GM12878 (cell line): Measurements from ENCODE around the gene GMPPB. TPM values are rescaled to one million over a fixed set of nuclear protein-coding genes. Genes with fewer than 3 reads are reported as not detected.

Source experiments
- ATAC-seq: fragments of 200-7000 bp; cut with Tn5 transposase; 3 replicates; pipeline ENCODE4 v1.9.1; 2020; ENCODE audit warnings: mild to moderate bottlenecking, moderate library complexity
- BruUV-seq: library from RNA; stranded (reverse); fragments of 400-500 nt; replicated peaks from 2 replicates; lab custom pipeline; 2021; lab: Mats Ljungman, UMichigan
- CTCF ChIA-PET: fragments of 300-600 bp; sonication (Branson Sonifier 250); formaldehyde crosslinking; extraction: SDS; loops from one replicate; lab custom pipeline; 2021; ENCODE audit warnings: inconsistent platforms; lab: Yijun Ruan, JAX
- POLR2A ChIA-PET: fragments of 350-600 bp; formaldehyde crosslinking; extraction: SDS; loops from one replicate; lab custom pipeline; 2021; ENCODE audit warnings: inconsistent platforms; lab: Charles Lee
- RAD21 ChIA-PET: fragments of 300-600 bp; sonication (Branson Sonifier 250); formaldehyde crosslinking; loops from one replicate; lab custom pipeline; 2023; ENCODE audit warnings: antibody characterized with exemption; ENCODE audit not compliant: unreplicated experiment; lab: Charles Lee
- SMC1A ChIA-PET: fragments of 300-600 bp; sonication (Branson Sonifier 250); formaldehyde crosslinking; loops from one replicate; lab custom pipeline; 2023; ENCODE audit not compliant: unreplicated experiment, uncharacterized antibody; lab: Charles Lee
- DNase-seq: peaks from one replicate; pipeline ENCODE4 v3.0.0-alpha.2; 2011; ENCODE audit warnings: low read depth, low spot score
- FAIRE-seq: peaks from 3 replicates; lab custom pipeline; 2011; peaks lifted over from hg19 to GRCh38; lab: Jason Lieb, UNC
- H2AFZ ChIP-seq: 2 replicates; pipeline ENCODE4 v1.6.0; 2011; ENCODE audit warnings: low read depth, low read length, control low read depth; ENCODE audit not compliant: control insufficient read depth
- H3K27ac ChIP-seq: 2 replicates; pipeline ENCODE4 v1.5.1; 2011; ENCODE audit warnings: control low read depth; ENCODE audit not compliant: control insufficient read depth, insufficient read depth
- H3K27me3 ChIP-seq, 2 experiments: replicated peaks in 1 of 2; 2 replicates each; pipeline versions ENCODE4 v1.6.0 to v1.6.1; 2011; ENCODE audit warnings: low read length in 1 of 2; ENCODE audit not compliant: control insufficient read depth in 2 of 2, insufficient read depth in 2 of 2
- H3K36me3 ChIP-seq, 2 experiments: 2 replicates each; pipeline ENCODE4 v1.5.1; 2011; ENCODE audit warnings: low read length in 1 of 2; ENCODE audit not compliant: control insufficient read depth in 2 of 2, insufficient read depth in 2 of 2
- H3K4me1 ChIP-seq: 2 replicates; pipeline ENCODE4 v1.6.1; 2011; ENCODE audit warnings: mild to moderate bottlenecking, low read length, moderate library complexity, mixed read lengths; ENCODE audit not compliant: control insufficient read depth, insufficient read depth
- H3K4me2 ChIP-seq: 2 replicates; pipeline ENCODE4 v1.6.0; 2011; ENCODE audit warnings: control low read depth; ENCODE audit not compliant: control insufficient read depth, insufficient read depth
- H3K4me3 ChIP-seq: fragments of 200-600 bp; sonication (generic); 2 replicates; pipeline ENCODE4 v1.5.1; 2016
- H3K79me2 ChIP-seq: 2 replicates; pipeline ENCODE4 v1.6.0; 2011; ENCODE audit warnings: low read length; ENCODE audit not compliant: control insufficient read depth, insufficient read depth
- H3K9ac ChIP-seq: 2 replicates; pipeline ENCODE4 v1.8.0; 2011; ENCODE audit warnings: low read length, control low read depth, mixed read lengths; ENCODE audit not compliant: control insufficient read depth, insufficient read depth
- H3K9me3 ChIP-seq: replicated peaks from 3 replicates; pipeline ENCODE4 v1.5.1; 2011; ENCODE audit warnings: mild to moderate bottlenecking, low read length; ENCODE audit not compliant: control insufficient read depth, insufficient read depth
- H4K20me1 ChIP-seq: 2 replicates; pipeline ENCODE4 v1.6.0; 2011; ENCODE audit not compliant: control insufficient read depth, insufficient read depth
- ATF3 ChIP-seq: IDR thresholded peaks from 2 replicates; pipeline ENCODE4 v1.6.1; 2011; ENCODE audit warnings: low read depth, mild to moderate bottlenecking, low read length, moderate library complexity, borderline replicate concordance; ENCODE audit errors: extremely low read depth
- ATF7 ChIP-seq: fragments of 450-650 bp; IDR thresholded peaks from 2 replicates; pipeline ENCODE4 v1.6.1; 2016; ENCODE audit warnings: low read depth, mild to moderate bottlenecking
- CBFB ChIP-seq: IDR thresholded peaks from 2 replicates; pipeline ENCODE4 v1.6.1; 2016; ENCODE audit warnings: antibody characterized with exemption, low read depth
- ELK1 ChIP-seq: IDR thresholded peaks from 2 replicates; pipeline ENCODE4 v1.6.1; 2012; ENCODE audit warnings: low read depth, low read length, improper control_type of control experiment
- MAX ChIP-seq: IDR thresholded peaks from 2 replicates; pipeline ENCODE4 v1.6.1; 2012; ENCODE audit warnings: low read depth, low read length, improper control_type of control experiment
- MLLT1 ChIP-seq: fragments of 450-650 bp; IDR thresholded peaks from 2 replicates; pipeline ENCODE4 v1.6.1; 2016; ENCODE audit warnings: mild to moderate bottlenecking
- MXI1 ChIP-seq: fragments of 150-350 bp; IDR thresholded peaks from 2 replicates; pipeline ENCODE4 v1.6.1; 2011; ENCODE audit warnings: low read depth, mild to moderate bottlenecking, inconsistent platforms, low read length, improper control_type of control experiment
- NFYB ChIP-seq: IDR thresholded peaks from 2 replicates; pipeline ENCODE4 v1.6.1; 2011; ENCODE audit warnings: low read depth, mild to moderate bottlenecking, low read length, improper control_type of control experiment, moderate library complexity; ENCODE audit not compliant: insufficient read depth
- NR2F1 ChIP-seq: fragments of 450-650 bp; conservative IDR thresholded peaks from 2 replicates; pipeline ENCODE4 v1.6.1; 2017; ENCODE audit warnings: mild to moderate bottlenecking
- PKNOX1 ChIP-seq: fragments of 450-650 bp; IDR thresholded peaks from 2 replicates; pipeline ENCODE4 v1.6.1; 2016; ENCODE audit warnings: mild to moderate bottlenecking
- POLR2AphosphoS5 ChIP-seq: IDR thresholded peaks from 2 replicates; pipeline ENCODE4 v1.6.1; 2011; ENCODE audit warnings: mild to moderate bottlenecking, low read length, inconsistent platforms
- RAD21 ChIP-seq: IDR thresholded peaks from 2 replicates; pipeline ENCODE4 v1.6.1; 2011; ENCODE audit warnings: mild to moderate bottlenecking, low read depth, low read length, moderate library complexity; ENCODE audit not compliant: insufficient read depth
- RAD51 ChIP-seq: fragments of 450-650 bp; IDR thresholded peaks from 2 replicates; pipeline ENCODE4 v1.6.1; 2016; ENCODE audit warnings: moderate library complexity, mild to moderate bottlenecking, inconsistent platforms
- SREBF2 ChIP-seq: IDR thresholded peaks from 2 replicates; pipeline ENCODE4 v1.6.1; 2012; ENCODE audit warnings: mild to moderate bottlenecking, low read length
- USF1 ChIP-seq: IDR thresholded peaks from 2 replicates; pipeline ENCODE4 v1.6.1; 2011; ENCODE audit warnings: borderline replicate concordance, low read depth, mild to moderate bottlenecking, moderate library complexity, mixed read lengths, low read length; ENCODE audit not compliant: insufficient read depth; ENCODE audit errors: extremely low read length
- USF2 ChIP-seq: IDR thresholded peaks from 2 replicates; pipeline ENCODE4 v1.6.1; 2011; ENCODE audit warnings: low read depth, low read length, improper control_type of control experiment, borderline replicate concordance
- YBX1 ChIP-seq: fragments of 450-650 bp; IDR thresholded peaks from 2 replicates; pipeline ENCODE4 v1.6.1; 2016; ENCODE audit warnings: antibody characterized with exemption
- WGBS: methylation state at CpG from one replicate; pipeline ENCODE4 v1.1.6; 2016; ENCODE audit warnings: low lambda C conversion rate; ENCODE audit not compliant: insufficient replicate concordance, insufficient coverage; ENCODE audit errors: missing lambda C conversion rate; 5-methylcytosine and 5-hydroxymethylcytosine counted together
- in situ Hi-C: fragments of 300-500 bp; cut with MboI; formaldehyde crosslinking; loops from 9 replicates; pipeline ENCODE4 v1.14.3; 2018; ENCODE audit warnings: mixed read lengths
- intact Hi-C: fragments of 100-400 bp; cut with micrococcal nuclease; formaldehyde crosslinking; loops from one replicate; pipeline ENCODE4 v1.14.2; 2022; ENCODE audit not compliant: unreplicated experiment
- polyA plus RNA-seq, 11 experiments: library from polyadenylated mRNA; depleted of rRNA in 4 of 11; unstranded in 6 of 11; stranded (reverse) in 5 of 11; fragments of >200 nt; fragmentation: Nextera tagmentation in 4 of 11; fragmentation: Illumina TruSeq in 1 of 11; extraction: Ambion mirVana in 4 of 11; extraction: Trizol in 1 of 11; gene quantifications; 1 replicate in 1 of 11; 2 replicates in 10 of 11; pipeline versions ENCODE4 v1.2.1 to v1.2.3, GENCODE V29; 2011 to 2016; ENCODE audit warnings: inconsistent platforms in 2 of 11, missing spikeins in 2 of 11, low read depth in 1 of 11
- total RNA-seq, 4 experiments: library from RNA; depleted of rRNA in 3 of 4; stranded (reverse); fragments of >200 nt in 3 of 4; fragmentation: Illumina TruSeq in 1 of 4; extraction: Trizol in 1 of 4; gene quantifications; 2 replicates each; pipeline versions ENCODE4 v1.2.1 to v1.2.3, GENCODE V29; 2013 to 2021

GMPPB gene
- total and polyA plus RNA-seq, 10 of the 15 experiments (the other 5 are each of a cell fraction or from before 2014, with no cell fraction given) = 2.3 to 99.5 (median 23.3) TPM

- intact Hi-C loops = loop anchor here (5.0 kb wide), 2 partner anchors 64 to 114 kb away; partner anchors contain the start of gene IP6K1
- no peaks in the 10 kb centered on the region for H4K20me1 ChIP-seq
- no TSS peak for BruUV-seq
- CTCF ChIA-PET = interaction anchor here (1.7 kb wide), 1 partner anchor 116 kb away, joined by 8 read pairs; no protein-coding TSS in a partner anchor
- peaks cover 20% of the 10 kb centered on the region for H3K79me2 ChIP-seq
- RAD21 ChIA-PET = no interaction called here
- H3K27me3 ChIP-seq = no peaks in the 10 kb centered on the region
- peak overlapping the region; percentile 59 for H2AFZ ChIP-seq
- H3K9me3 ChIP-seq = no peaks in the 10 kb centered on the region; the same call in 2 of the 3 replicates
- peaks cover 21% of the 10 kb centered on the region for H3K4me1 ChIP-seq
- peak overlapping the region; percentile 100 for H3K9ac ChIP-seq
- 1% methylated on average over 20 of the region's 20 CpGs for WGBS
- peak; percentile 81 for FAIRE-seq
- peak overlapping the region; percentile 77 for H3K4me2 ChIP-seq
- in situ Hi-C loops = no loop called here
- H3K36me3 ChIP-seq = peaks cover 3 to 23% of the 10 kb centered on the region in 2 experiments
- ATAC-seq = peak; percentile 45
- POLR2A ChIA-PET = interaction anchor here (1.1 kb wide), 1 partner anchor 22 kb away, joined by 3 read pairs; no protein-coding TSS in a partner anchor
- no peak for DNase-seq
- SMC1A ChIA-PET = interaction anchor here (1.8 kb wide), 1 partner anchor 82 kb away, joined by 5 read pairs; no protein-coding TSS in a partner anchor
- peak overlapping the region; percentile 93 for H3K27ac ChIP-seq
- peak overlapping the region; percentile 87 for H3K4me3 ChIP-seq
- TF ChIP-seq ATF3 (peak; percentile 46; the same call in 1 of the 2 replicates), USF2 (peak; percentile 61), NR2F1 (no peak), USF1 (peak; percentile 91), YBX1 (no peak), MAX (peak; percentile 70; the same call in 1 of the 2 replicates), MLLT1 (0 out of 2 replicates have a peak, but pooled peaks have one; percentile 24), ELK1 (no peak), POLR2AphosphoS5 (peak; percentile 80; the same call in 1 of the 2 replicates), ATF7 (no peak), PKNOX1 (peak; percentile 81), RAD51 (peak; percentile 94), CBFB (0 out of 2 replicates have a peak, but pooled peaks have one; percentile 4), SREBF2 (no peak), NFYB (peak; percentile 81), MXI1 (0 out of 2 replicates have a peak, but pooled peaks have one; percentile 27), RAD21 (no peak)
Observed at GRCh38 chr3:49723296-49723627, 489 bp downstream of the GMPPB start.
